ENCODE measurements around the gene ERLEC1. TPM values are rescaled to one million over a fixed set of nuclear protein-coding genes. Genes with fewer than 3 reads are reported as not detected.
"Not testable (repeated sequence)": the region's sequence is repeated elsewhere in the genome, so short reads cannot be mapped to it uniquely, and the experiment has no call there.

ERLEC1 gene
- total RNA-seq, 2 donors from 2014 or later: 43.8 to 86.7 TPM

- H3K4me3 ChIP-seq: no peak overlapping the region
- H3K27ac ChIP-seq: no peak overlapping the region
- no peaks in the 10 kb centered on the region for H3K9me3 ChIP-seq
- TF ChIP-seq CTCF (IDR thresholded peaks at IDR 0.05) (no peak), POLR2A (IDR thresholded peaks at IDR 0.05) (no peak)
- H3K27me3 ChIP-seq: no peaks in the 10 kb centered on the region
- ATAC-seq (no peak), DNase-seq (no peak)
- peaks cover 0 to 2% of the 10 kb centered on the region in 2 donors for H3K36me3 ChIP-seq (replicated peaks in 1 of 2; ENCODE audit: insufficient read depth in 1 of 2, low read depth in 2 of 2)
- intact Hi-C loops (cut with DNase I): no loop called here
- H3K4me1 ChIP-seq: no peaks in the 10 kb centered on the region
Observed at GRCh38 chr2:53753041-53753440, 33.8 kb upstream of the ERLEC1 start.

GRCh38 chr2:53755121-53755520 is 31.7 kb upstream of the ERLEC1 start:
- Histone ChIP-seq H3K27me3 (no peaks in the 10 kb centered on the region), H3K4me1 (no peaks in the 10 kb centered on the region), H3K9me3 (no peaks in the 10 kb centered on the region), H3K36me3 (replicated peaks in 1 of 2; ENCODE audit: insufficient read depth in 1 of 2, low read depth in 2 of 2) (peaks cover 0 to 2% of the 10 kb centered on the region in 2 donors), H3K27ac (no peak overlapping the region), H3K4me3 (no peak overlapping the region)
- DNase-seq: peak in 3 of 4 donors; percentile 23 to 61 (median 29)
- intact Hi-C loops (cut with DNase I): no loop called here
- no peak for TF ChIP-seq POLR2A (IDR thresholded peaks at IDR 0.05)
- no peak for TF ChIP-seq CTCF (IDR thresholded peaks at IDR 0.05)
- ATAC-seq: no peak
- WGBS, 2 donors: 57 to 62% methylated on average over 2 of the region's 2 CpGs

GRCh38 chr2:53756644-53757043 is 30.2 kb upstream of the ERLEC1 start:
- no peak for TF ChIP-seq CTCF (IDR thresholded peaks at IDR 0.05)
- no peak for TF ChIP-seq POLR2A (IDR thresholded peaks at IDR 0.05)
- ATAC-seq: no peak
- no peaks in the 10 kb centered on the region for H3K4me1 ChIP-seq
- no peaks in the 10 kb centered on the region for H3K9me3 ChIP-seq
- no peak for DNase-seq
- no peaks in the 10 kb centered on the region for H3K27me3 ChIP-seq
- H3K27ac ChIP-seq: no peak overlapping the region
- intact Hi-C loops (cut with DNase I): no loop called here
- H3K4me3 ChIP-seq: no peak overlapping the region
- 95 to 97% methylated on average over 15 of the region's 15 CpGs for WGBS, 2 donors
- peaks cover 0 to 2% of the 10 kb centered on the region in 2 donors for H3K36me3 ChIP-seq (replicated peaks in 1 of 2; ENCODE audit: insufficient read depth in 1 of 2, low read depth in 2 of 2)

- 96 to 97% methylated on average over 14 of the region's 14 CpGs for WGBS, 2 donors
Observed at GRCh38 chr2:53757206-53757605, 29.6 kb upstream of the ERLEC1 start.

GRCh38 chr2:53765767-53766166 is 21.1 kb upstream of the ERLEC1 start:
- Histone ChIP-seq H3K36me3 (replicated peaks in 1 of 2; ENCODE audit: insufficient read depth in 1 of 2, low read depth in 2 of 2) (peaks cover 0 to 5% of the 10 kb centered on the region in 2 donors), H3K27ac (no peak overlapping the region), H3K9me3 (no peaks in the 10 kb centered on the region), H3K4me3 (no peak overlapping the region), H3K27me3 (no peaks in the 10 kb centered on the region), H3K4me1 (peaks cover 9% of the 10 kb centered on the region)
- WGBS, 2 donors: 64 to 73% methylated on average over 1 of the region's 1 CpG
- ATAC-seq (no peak), DNase-seq (no peak)
- intact Hi-C loops (cut with DNase I): no loop called here
- TF ChIP-seq POLR2A (IDR thresholded peaks at IDR 0.05) (no peak), CTCF (IDR thresholded peaks at IDR 0.05) (no peak)

More at GRCh38 chr2:53757206-53757605, 29.6 kb upstream of the ERLEC1 start:
- H3K4me3 ChIP-seq; intact Hi-C loops (cut with DNase I); H3K4me1 ChIP-seq; H3K27me3 ChIP-seq; DNase-seq; H3K27ac ChIP-seq; H3K9me3 ChIP-seq; ATAC-seq; H3K36me3 ChIP-seq (replicated peaks in 1 of 2; ENCODE audit: insufficient read depth in 1 of 2, low read depth in 2 of 2): not testable (repeated sequence)

Measured in body of pancreas (tissue), 4 donors.